ENCODE results near the gene DDX31.

DDX31 gene

GRCh38 chr9:132663851-132664250 lies 5.9 kb downstream of the DDX31 start:
- TF ChIP-seq POLR2AphosphoS5 (IDR thresholded peaks at IDR 0.05; ENCODE audit: low read depth) = no peak
- TF ChIP-seq SPI1 (IDR thresholded peaks at IDR 0.05; ENCODE audit: borderline replicate concordance, low read depth) = no peak
- no peak for DNase-seq (ENCODE audit: low read depth in 1 of 2, low spot score in 1 of 2)
- H3K4me3 ChIP-seq (replicated peaks; ENCODE audit: insufficient read depth, low read length) = no peak overlapping the region
- no peak overlapping the region for H3K27ac ChIP-seq (replicated peaks)
- H3K27me3 ChIP-seq (ENCODE audit: insufficient read depth, poor library complexity, severe bottlenecking) = no peaks in the 10 kb centered on the region

- Histone ChIP-seq H3K27ac (replicated peaks) (no peak overlapping the region), H3K27me3 (ENCODE audit: insufficient read depth, poor library complexity, severe bottlenecking) (no peaks in the 10 kb centered on the region), H3K4me3 (replicated peaks; ENCODE audit: insufficient read depth, low read length) (no peak overlapping the region)
- no peak for TF ChIP-seq GABPA (IDR thresholded peaks at IDR 0.05; ENCODE audit: low read depth)
- no peak for TF ChIP-seq REST (IDR thresholded peaks at IDR 0.05; ENCODE audit: insufficient replicate concordance, low read depth)
- no peak for TF ChIP-seq CTCF (IDR thresholded peaks at IDR 0.05; ENCODE audit: insufficient read depth, low read length)
- no peak for TF ChIP-seq POLR2AphosphoS5 (IDR thresholded peaks at IDR 0.05; ENCODE audit: low read depth)
- no peak for TF ChIP-seq SPI1 (IDR thresholded peaks at IDR 0.05; ENCODE audit: borderline replicate concordance, low read depth)
- no peak for DNase-seq (ENCODE audit: low read depth in 1 of 2, low spot score in 1 of 2)
These were observed 6.7 kb downstream of the DDX31 start for GRCh38 chr9:132663117-132663516.

GRCh38 chr9:132662152-132662945 lies 7.4 kb downstream of the DDX31 start:
- H3K27ac ChIP-seq (replicated peaks) = no peak overlapping the region
- DNase-seq (ENCODE audit: low read depth in 1 of 2, low spot score in 1 of 2) = no peak
- no peak overlapping the region for H3K4me3 ChIP-seq (replicated peaks; ENCODE audit: insufficient read depth, low read length)
- H3K27me3 ChIP-seq (ENCODE audit: insufficient read depth, poor library complexity, severe bottlenecking) = no peaks in the 10 kb centered on the region
- no peak for TF ChIP-seq GABPA (IDR thresholded peaks at IDR 0.05; ENCODE audit: low read depth)
- no peak for TF ChIP-seq SPI1 (IDR thresholded peaks at IDR 0.05; ENCODE audit: borderline replicate concordance, low read depth)
- no peak for TF ChIP-seq POLR2AphosphoS5 (IDR thresholded peaks at IDR 0.05; ENCODE audit: low read depth)
- no peak for TF ChIP-seq CTCF (IDR thresholded peaks at IDR 0.05; ENCODE audit: insufficient read depth, low read length)
- TF ChIP-seq REST (IDR thresholded peaks at IDR 0.05; ENCODE audit: insufficient replicate concordance, low read depth) = no peak

- H3K4me3 ChIP-seq (replicated peaks; ENCODE audit: insufficient read depth, low read length) = no peak overlapping the region
- TF ChIP-seq POLR2AphosphoS5 (IDR thresholded peaks at IDR 0.05; ENCODE audit: low read depth) = no peak
- TF ChIP-seq GABPA (IDR thresholded peaks at IDR 0.05; ENCODE audit: low read depth) = no peak
- no peak for TF ChIP-seq SPI1 (IDR thresholded peaks at IDR 0.05; ENCODE audit: borderline replicate concordance, low read depth)
- no peak for TF ChIP-seq REST (IDR thresholded peaks at IDR 0.05; ENCODE audit: insufficient replicate concordance, low read depth)
- TF ChIP-seq CTCF (IDR thresholded peaks at IDR 0.05; ENCODE audit: insufficient read depth, low read length) = no peak
- no peak for DNase-seq (ENCODE audit: low read depth in 1 of 2, low spot score in 1 of 2)
These were observed 13.5 kb downstream of the DDX31 start for GRCh38 chr9:132656299-132656698.

More at GRCh38 chr9:132656299-132656698, 13.5 kb downstream of the DDX31 start:
- no peaks in the 10 kb centered on the region for H3K27me3 ChIP-seq (ENCODE audit: insufficient read depth, poor library complexity, severe bottlenecking)
- H3K27ac ChIP-seq (replicated peaks) = no peak overlapping the region
